Endometrium (tissue), 2 donors: Measurements from ENCODE around the gene ADAMTS3.

ENCODE experiments used
- FAIRE-seq: peaks from 2 replicates; lab custom pipeline; 2012; peaks lifted over from hg19 to GRCh38; lab: Jason Lieb, UNC
- donor health status: control.
- donor health status: control.

Gene ADAMTS3

GRCh38 chr4:72341432-72341820, 227.6 kb downstream of the ADAMTS3 start:
- FAIRE-seq, result no peak

DNA sequence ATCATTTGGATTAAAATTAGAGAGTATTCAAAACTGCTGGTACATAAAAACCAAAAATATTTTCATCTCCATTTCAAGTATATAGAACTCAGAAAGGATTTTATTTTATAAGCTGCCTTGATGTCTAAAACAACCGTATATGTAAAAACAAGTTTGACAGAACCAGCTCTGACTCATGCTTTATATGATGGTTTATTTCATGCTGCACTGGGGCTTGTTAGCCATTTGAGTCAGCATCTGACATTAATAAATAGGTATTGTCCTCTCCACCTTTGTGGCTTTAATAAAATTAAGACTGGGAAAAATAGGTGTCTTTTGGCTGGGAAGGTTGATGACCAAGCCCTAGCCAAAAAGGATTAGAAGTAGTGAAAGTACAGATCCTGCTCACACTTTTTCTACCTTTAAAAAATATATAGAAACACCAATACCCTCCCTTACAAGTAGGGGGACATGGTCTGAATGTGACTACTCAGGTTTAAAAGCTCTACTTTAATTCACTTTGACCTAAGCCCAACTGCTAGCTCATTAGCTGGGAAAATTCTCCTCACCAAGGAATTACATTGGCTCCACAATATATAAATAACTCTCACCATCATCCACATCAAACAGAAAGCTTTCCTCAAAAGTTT, 228.1 kb downstream of the ADAMTS3 start:
- no peak for FAIRE-seq

GRCh38 chr4:72338060-72338459, 231.0 kb downstream of the ADAMTS3 start:
- no peak for FAIRE-seq

DNA sequence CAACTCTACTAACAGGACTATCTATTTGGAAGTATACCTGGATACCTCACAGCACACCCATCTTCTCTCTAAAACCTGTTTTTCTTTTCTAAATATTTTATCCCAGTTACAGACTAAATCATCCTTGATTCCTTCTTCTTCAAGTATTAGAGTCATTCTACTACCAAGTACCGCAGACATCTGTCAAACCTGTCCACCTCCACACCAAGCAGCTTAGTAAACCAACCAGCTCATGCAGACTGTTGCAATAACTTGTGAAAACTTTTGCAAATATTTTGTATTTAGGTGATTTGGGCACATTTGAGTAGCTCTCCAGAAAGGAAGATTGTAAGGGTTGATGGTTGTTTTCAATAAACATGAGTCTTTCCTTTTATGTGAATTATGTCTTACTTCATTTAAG, 238.6 kb downstream of the ADAMTS3 start:
- FAIRE-seq, result no peak

DNA sequence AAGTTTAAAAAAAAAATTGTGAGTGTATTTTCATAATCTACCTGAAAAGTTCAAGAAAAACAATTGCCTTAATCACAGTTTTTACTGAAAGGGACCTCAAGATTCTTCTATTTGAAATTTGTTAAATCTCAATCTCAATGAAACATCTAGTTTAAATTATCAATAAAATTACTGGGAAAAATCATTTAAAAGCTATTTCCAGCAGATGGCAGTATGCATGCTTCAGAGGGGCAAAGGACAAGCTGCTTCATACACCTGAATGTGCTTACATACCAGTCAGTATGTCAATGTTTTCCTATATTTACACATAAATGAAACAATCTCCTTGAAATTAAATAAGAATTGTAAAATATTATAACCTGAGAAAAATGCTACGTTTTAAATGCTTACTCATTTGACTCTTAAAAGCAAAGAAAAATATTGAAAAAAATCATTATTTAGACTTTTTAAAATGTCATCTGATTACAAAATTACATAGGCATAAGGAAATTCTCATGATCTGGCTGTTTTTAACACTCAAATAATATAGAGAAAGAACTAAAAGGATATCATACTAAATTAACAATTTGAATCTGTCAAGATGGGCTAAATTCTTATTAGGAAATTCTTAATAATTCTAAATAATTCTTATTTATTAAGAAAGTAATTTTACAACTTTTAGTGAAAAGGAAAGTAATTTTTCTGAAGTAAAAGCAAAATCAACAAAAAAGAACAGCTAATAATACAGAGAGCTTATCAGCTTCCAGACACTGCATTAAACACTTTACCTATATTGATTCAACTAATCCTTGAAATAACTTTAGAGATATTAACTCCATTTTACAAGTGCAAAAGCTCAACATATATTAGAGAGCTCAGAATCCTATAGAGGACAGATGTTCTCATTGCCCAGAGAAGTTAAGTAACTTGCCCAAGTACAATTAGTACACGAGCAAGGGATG, 242.1 kb downstream of the ADAMTS3 start:
- FAIRE-seq, result peak; percentile 70

- peak; percentile 91 for FAIRE-seq
Measured at GRCh38 chr4:72325215-72325614, 243.8 kb downstream of the ADAMTS3 start.

DNA sequence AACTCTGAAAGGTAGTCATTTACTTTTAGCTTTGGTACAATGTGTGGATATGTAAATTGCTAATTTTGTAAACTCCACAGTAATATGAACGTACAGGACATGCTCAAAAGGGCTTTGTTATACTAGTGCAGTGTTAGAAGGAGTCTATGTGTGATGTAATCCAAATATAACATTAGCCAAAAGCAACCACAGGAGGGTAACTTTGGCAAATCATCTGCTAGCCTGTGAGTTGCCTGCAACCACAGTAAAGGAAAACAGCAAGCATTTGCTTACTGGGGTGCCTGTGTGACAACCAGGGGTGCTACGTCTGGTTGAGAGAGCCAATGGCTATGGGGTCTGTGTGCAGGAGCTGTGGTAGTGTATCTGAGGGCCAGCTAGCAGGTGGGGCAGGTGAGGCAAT, 245.8 kb downstream of the ADAMTS3 start:
- no peak for FAIRE-seq

DNA sequence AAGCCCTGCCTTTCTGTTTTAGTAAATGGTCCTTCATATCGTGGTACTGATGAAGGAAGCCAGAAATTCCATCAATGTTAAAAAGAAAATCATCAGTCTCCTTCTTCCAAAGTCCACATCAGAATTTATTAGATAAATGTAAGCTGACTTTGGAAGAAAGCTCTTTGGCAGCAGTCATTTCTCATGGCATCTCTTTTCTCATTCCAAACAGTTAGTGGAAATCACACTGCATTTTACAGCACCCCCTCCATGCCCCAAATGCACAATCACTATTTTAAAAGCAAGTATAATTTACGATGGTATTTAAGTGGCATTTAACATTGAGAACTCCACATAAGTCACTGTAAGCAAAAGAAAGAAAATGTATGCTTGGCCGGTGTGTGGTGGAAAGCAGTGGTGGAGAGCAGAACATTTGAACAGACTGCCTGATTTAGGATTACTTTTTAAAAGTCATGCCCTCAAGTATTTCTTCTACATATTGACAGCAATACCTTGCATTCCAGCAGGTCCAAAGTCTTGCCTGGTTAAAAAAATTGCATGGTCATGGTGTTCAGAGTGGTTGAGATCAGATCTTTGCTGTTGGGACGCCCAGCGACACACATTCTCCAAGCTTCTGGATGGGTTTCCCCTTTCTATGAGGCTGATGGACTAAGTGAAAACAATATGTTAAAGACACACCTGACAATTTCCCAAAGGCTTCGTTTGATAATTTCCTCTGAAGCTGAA, 248.6 kb downstream of the ADAMTS3 start:
- no peak for FAIRE-seq

DNA sequence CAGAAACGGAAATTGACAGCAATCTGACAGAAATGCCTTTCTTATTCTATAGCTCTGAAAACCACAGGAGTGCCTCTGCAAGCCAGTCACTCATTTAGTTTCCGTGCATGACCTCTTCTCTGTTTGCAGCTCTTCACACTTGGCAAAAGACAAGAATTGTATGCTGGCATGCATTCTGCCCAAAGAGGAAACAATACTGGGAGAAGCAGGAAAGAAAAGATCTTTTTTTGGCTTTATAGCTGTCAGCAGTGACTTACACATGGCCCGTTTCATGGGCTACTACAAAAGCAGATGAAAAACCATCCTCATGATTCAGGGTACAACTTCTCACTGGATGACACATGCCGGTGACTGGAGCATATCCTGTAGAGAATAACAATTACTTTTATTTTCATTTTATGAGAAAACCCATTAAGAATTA, 249.4 kb downstream of the ADAMTS3 start:
- FAIRE-seq, result no peak

- no peak for FAIRE-seq
Measured at GRCh38 chr4:72318421-72319170, 250.4 kb downstream of the ADAMTS3 start.

GRCh38 chr4:72314869-72315268, 254.2 kb downstream of the ADAMTS3 start:
- no peak for FAIRE-seq

DNA sequence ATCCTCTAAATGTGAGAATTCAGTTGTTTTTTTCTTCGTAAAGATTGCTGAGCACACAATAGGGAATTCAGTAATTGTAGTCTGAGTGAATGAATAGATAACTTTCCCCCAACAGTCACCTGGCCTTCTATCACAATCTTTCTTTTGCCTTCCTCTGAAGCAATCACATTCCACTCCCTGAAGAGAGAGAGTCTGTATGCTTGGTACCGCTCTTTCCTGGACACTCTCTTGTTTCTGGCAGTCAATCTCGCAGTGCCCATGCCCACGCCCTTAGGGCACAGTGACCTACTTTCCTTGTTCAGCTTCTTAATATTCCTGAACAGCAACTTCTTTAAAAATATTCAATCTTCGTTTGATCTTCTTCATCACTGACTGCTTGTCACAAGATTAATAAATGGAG, 255.9 kb downstream of the ADAMTS3 start:
- FAIRE-seq, result no peak

GRCh38 chr4:72312032-72312650, 256.9 kb downstream of the ADAMTS3 start:
- FAIRE-seq, result no peak

- FAIRE-seq, result no peak
Measured at GRCh38 chr4:72311291-72311690, 257.7 kb downstream of the ADAMTS3 start.

DNA sequence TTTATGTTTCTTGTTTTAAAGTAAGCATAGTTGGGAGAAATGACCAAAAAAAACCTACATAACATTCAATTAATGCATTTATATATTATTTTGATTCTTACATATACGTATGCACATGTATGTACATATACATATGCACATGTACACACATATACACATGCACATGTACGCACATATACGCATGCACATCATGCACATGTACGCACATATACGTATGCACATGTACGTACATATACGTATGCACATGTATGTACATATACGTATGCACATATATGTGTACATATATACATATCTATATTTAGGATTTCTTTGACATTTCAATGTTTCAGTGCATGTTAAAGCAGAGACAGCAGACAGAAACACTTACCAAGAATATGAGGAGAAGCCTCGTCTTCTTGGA, 263.4 kb downstream of the ADAMTS3 start:
- FAIRE-seq, result no peak

GRCh38 chr4:72305080-72305479, 263.9 kb downstream of the ADAMTS3 start:
- FAIRE-seq, result no peak

GRCh38 chr4:72302981-72303704, 265.9 kb downstream of the ADAMTS3 start:
- no peak for FAIRE-seq

DNA sequence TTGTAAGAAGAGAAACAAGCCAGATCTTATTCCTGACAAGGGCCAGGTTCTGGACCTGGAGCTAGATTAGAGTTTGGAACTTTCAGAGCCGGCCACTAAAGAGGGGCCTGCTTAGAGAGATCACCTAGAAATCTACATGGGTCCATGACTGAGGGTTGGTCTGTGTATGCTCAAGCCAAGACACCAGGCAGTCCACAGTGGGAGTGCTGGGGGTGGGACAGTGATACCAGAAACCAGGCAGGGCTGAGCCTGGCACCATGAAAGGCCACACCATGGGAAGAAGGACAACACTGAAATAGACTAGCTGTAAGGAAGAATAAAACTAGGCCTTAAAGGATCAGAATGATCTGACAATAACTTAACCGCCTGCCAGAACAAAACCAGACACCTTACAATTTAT, 267.3 kb downstream of the ADAMTS3 start:
- FAIRE-seq, result no peak

DNA sequence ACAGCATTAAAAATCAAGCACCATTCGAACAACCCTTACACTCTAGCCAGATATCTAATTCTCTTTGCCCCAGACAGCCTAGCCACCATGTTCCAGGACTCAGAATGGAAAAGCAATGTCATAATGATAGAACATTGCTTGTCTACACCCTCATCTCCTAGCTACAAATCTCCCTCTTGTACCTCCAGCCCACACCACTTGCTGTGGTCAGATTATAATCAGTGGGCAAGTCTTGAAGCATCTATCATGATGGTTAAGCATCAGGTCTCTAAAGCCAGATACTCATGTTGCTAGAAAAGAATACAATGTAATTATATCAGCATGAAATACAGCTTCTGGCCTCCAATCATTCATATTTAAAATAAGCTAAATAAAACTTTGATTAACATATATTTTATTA, 268.9 kb downstream of the ADAMTS3 start:
- no peak for FAIRE-seq

- FAIRE-seq, result peak; percentile 90
Measured at GRCh38 chr4:72295966-72296557, 273.0 kb downstream of the ADAMTS3 start.

GRCh38 chr4:72290737-72291136, 278.3 kb downstream of the ADAMTS3 start:
- no peak for FAIRE-seq
